H9 (cell line): ENCODE results near the gene SLC30A1. TPM values are rescaled to one million over a fixed set of nuclear protein-coding genes. Genes with fewer than 3 reads are reported as not detected.

Experiments used
- DNase-seq: peaks from one replicate; pipeline ENCODE4 v3.0.0-alpha.2; 2017
- H2AFZ ChIP-seq: one replicate; pipeline ENCODE4 v1.6.1; 2013; ENCODE audit warnings: mild to moderate bottlenecking, low read length, control low read depth, moderate library complexity
- H2AK5ac ChIP-seq: 2 replicates; pipeline ENCODE4 v1.6.1; 2013; ENCODE audit warnings: low read length, control low read depth, mixed read lengths; ENCODE audit not compliant: insufficient read length
- H2BK120ac ChIP-seq: one replicate; pipeline ENCODE4 v1.6.1; 2013; ENCODE audit warnings: low read depth, mild to moderate bottlenecking, low read length, control low read depth, inconsistent platforms; ENCODE audit not compliant: poor library complexity, severe bottlenecking
- H2BK12ac ChIP-seq: 2 replicates; pipeline ENCODE4 v1.6.1; 2013; ENCODE audit warnings: low read length, control low read depth, mixed read lengths, low read depth; ENCODE audit not compliant: insufficient read length
- H2BK15ac ChIP-seq: 2 replicates; pipeline ENCODE4 v1.6.1; 2013; ENCODE audit warnings: low read depth, low read length, control low read depth
- H2BK20ac ChIP-seq: one replicate; pipeline ENCODE4 v1.6.1; 2013; ENCODE audit warnings: low read depth, mild to moderate bottlenecking, low read length, control low read depth, inconsistent platforms; ENCODE audit not compliant: poor library complexity, severe bottlenecking
- H2BK5ac ChIP-seq: 2 replicates; pipeline ENCODE4 v1.6.1; 2013; ENCODE audit warnings: low read length, control low read depth, mixed read lengths; ENCODE audit not compliant: insufficient read length
- H3K14ac ChIP-seq: 2 replicates; pipeline ENCODE4 v1.6.1; 2013; ENCODE audit warnings: low read length, control low read depth; ENCODE audit not compliant: insufficient read depth
- H3K18ac ChIP-seq: 2 replicates; pipeline ENCODE4 v1.6.1; 2013; ENCODE audit warnings: low read depth, mild to moderate bottlenecking, mixed read lengths, low read length, control low read depth; ENCODE audit not compliant: insufficient read length
- H3K23ac ChIP-seq: 2 replicates; pipeline ENCODE4 v1.6.1; 2013; ENCODE audit warnings: low read length, control low read depth, mixed read lengths, low read depth; ENCODE audit not compliant: insufficient read length
- H3K23me2 ChIP-seq: 2 replicates; pipeline ENCODE4 v1.6.1; 2013; ENCODE audit warnings: low read depth, mild to moderate bottlenecking, mixed read lengths, low read length, control low read depth; ENCODE audit not compliant: insufficient read length, poor library complexity, severe bottlenecking
- H3K27ac ChIP-seq: 2 replicates; pipeline ENCODE4 v1.5.1; 2013; ENCODE audit warnings: low read length, control low read depth, mixed read lengths, low read depth; ENCODE audit not compliant: insufficient read length
- H3K27me3 ChIP-seq: 2 replicates; pipeline ENCODE4 v1.6.1; 2013; ENCODE audit warnings: low read length, control low read depth, inconsistent platforms; ENCODE audit not compliant: insufficient read depth
- H3K4ac ChIP-seq: 2 replicates; pipeline ENCODE4 v1.6.1; 2013; ENCODE audit warnings: low read depth, mild to moderate bottlenecking, control low read depth, inconsistent platforms, low read length, moderate library complexity
- H3K4me1 ChIP-seq: 2 replicates; pipeline ENCODE4 v1.6.1; 2013; ENCODE audit warnings: low read length, control low read depth, inconsistent platforms; ENCODE audit not compliant: insufficient read depth
- H3K4me2 ChIP-seq: 2 replicates; pipeline ENCODE4 v1.6.1; 2013; ENCODE audit warnings: low read length, control low read depth, mixed read lengths; ENCODE audit not compliant: insufficient read length, insufficient read depth
- H3K56ac ChIP-seq: 2 replicates; pipeline ENCODE4 v1.6.1; 2013; ENCODE audit warnings: low read depth, mild to moderate bottlenecking, mixed read lengths, low read length, control low read depth; ENCODE audit not compliant: insufficient read length
- H3K79me1 ChIP-seq: 2 replicates; pipeline ENCODE4 v1.6.1; 2013; ENCODE audit warnings: low read depth, mild to moderate bottlenecking, moderate library complexity, low read length, control low read depth, inconsistent platforms; ENCODE audit not compliant: insufficient read depth, poor library complexity, severe bottlenecking
- H3K79me2 ChIP-seq: 2 replicates; pipeline ENCODE4 v1.6.1; 2013; ENCODE audit warnings: low read length, control low read depth, inconsistent platforms; ENCODE audit not compliant: insufficient read depth
- H3K9ac ChIP-seq: 2 replicates; pipeline ENCODE4 v1.6.1; 2013; ENCODE audit warnings: low read length, control low read depth, mixed read lengths; ENCODE audit not compliant: insufficient read length; ENCODE audit errors: extremely low read depth
- H3K9me3 ChIP-seq: one replicate; pipeline ENCODE4 v1.6.1; 2013; ENCODE audit warnings: low read depth, low read length, inconsistent platforms; ENCODE audit not compliant: control insufficient read depth
- H3T11ph ChIP-seq: one replicate; pipeline ENCODE4 v1.6.1; 2013; ENCODE audit warnings: mild to moderate bottlenecking, low read length, control low read depth, inconsistent platforms
- H4K20me1 ChIP-seq: one replicate; pipeline ENCODE4 v1.6.1; 2013; ENCODE audit not compliant: control insufficient read depth, insufficient read length, insufficient read depth
- H4K5ac ChIP-seq: 2 replicates; pipeline ENCODE4 v1.6.1; 2013; ENCODE audit warnings: low read depth, mild to moderate bottlenecking, mixed read lengths, low read length, control low read depth; ENCODE audit not compliant: insufficient read length
- H4K8ac ChIP-seq: replicated peaks from 2 replicates; pipeline ENCODE4 v1.6.1; 2013; ENCODE audit warnings: low read length, control low read depth, mixed read lengths, low read depth; ENCODE audit not compliant: insufficient read length
- H4K91ac ChIP-seq: 2 replicates; pipeline ENCODE4 v1.6.1; 2013; ENCODE audit warnings: low read depth, mild to moderate bottlenecking, moderate library complexity, mixed read lengths, low read length, control low read depth; ENCODE audit not compliant: insufficient read length
- H3K27ac Mint-ChIP-seq, 3 experiments: 2 replicates in 2 of 3; 3 replicates in 1 of 3; pipeline ENCODE4 v1.8.0; 2020 to 2021; ENCODE audit warnings: mixed read lengths in 3 of 3, mild to moderate bottlenecking in 1 of 3, moderate library complexity in 1 of 3
- H3K27me3 Mint-ChIP-seq: 2 replicates; pipeline ENCODE4 v1.8.0; 2021; ENCODE audit warnings: low read depth, mild to moderate bottlenecking, moderate library complexity, mixed read lengths
- H3K36me3 Mint-ChIP-seq, 3 experiments: 2 replicates in 2 of 3; 3 replicates in 1 of 3; pipeline ENCODE4 v1.8.0; 2020 to 2021; ENCODE audit warnings: low read depth in 3 of 3, mixed read lengths in 3 of 3; ENCODE audit not compliant: insufficient read depth in 1 of 3
- H3K4me1 Mint-ChIP-seq, 2 experiments: 2 replicates each; pipeline ENCODE4 v1.8.0; 2020; ENCODE audit warnings: mixed read lengths in 2 of 2
- H3K4me3 Mint-ChIP-seq, 2 experiments: 2 replicates in 1 of 2; 3 replicates in 1 of 2; pipeline ENCODE4 v1.8.0; 2020 to 2021; ENCODE audit warnings: mild to moderate bottlenecking in 2 of 2, mixed read lengths in 2 of 2, moderate library complexity in 1 of 2
- H3K9me3 Mint-ChIP-seq, 2 experiments: 2 replicates in 1 of 2; 3 replicates in 1 of 2; pipeline ENCODE4 v1.8.0; 2020; ENCODE audit warnings: mild to moderate bottlenecking in 2 of 2, mixed read lengths in 2 of 2, moderate library complexity in 1 of 2
- WGBS: extraction: QIAGEN DNeasy Blood & Tissue Kit; methylation state at CpG from one replicate; pipeline ENCODE4 v1.1.7; 2013; ENCODE audit warnings: missing lambda C conversion rate, low lambda C conversion rate, mixed read lengths; ENCODE audit not compliant: insufficient read length; ENCODE audit errors: extremely low coverage; 5-methylcytosine and 5-hydroxymethylcytosine counted together
- total RNA-seq: library from RNA; stranded (reverse); gene quantifications from 2 replicates; pipeline ENCODE4 v1.2.1, GENCODE V29; 2021
- TF ChIP-seq, protein P1 (sequence below): fragments of 200-600 bp; sonication (generic); conservative IDR thresholded peaks from 3 replicates; pipeline ENCODE4 v1.8.0; 2021; ENCODE audit warnings: antibody characterized with exemption, mild to moderate bottlenecking

SLC30A1 gene
- total RNA-seq, 1 experiment from 2014 or later: 17.1 TPM

DNA sequence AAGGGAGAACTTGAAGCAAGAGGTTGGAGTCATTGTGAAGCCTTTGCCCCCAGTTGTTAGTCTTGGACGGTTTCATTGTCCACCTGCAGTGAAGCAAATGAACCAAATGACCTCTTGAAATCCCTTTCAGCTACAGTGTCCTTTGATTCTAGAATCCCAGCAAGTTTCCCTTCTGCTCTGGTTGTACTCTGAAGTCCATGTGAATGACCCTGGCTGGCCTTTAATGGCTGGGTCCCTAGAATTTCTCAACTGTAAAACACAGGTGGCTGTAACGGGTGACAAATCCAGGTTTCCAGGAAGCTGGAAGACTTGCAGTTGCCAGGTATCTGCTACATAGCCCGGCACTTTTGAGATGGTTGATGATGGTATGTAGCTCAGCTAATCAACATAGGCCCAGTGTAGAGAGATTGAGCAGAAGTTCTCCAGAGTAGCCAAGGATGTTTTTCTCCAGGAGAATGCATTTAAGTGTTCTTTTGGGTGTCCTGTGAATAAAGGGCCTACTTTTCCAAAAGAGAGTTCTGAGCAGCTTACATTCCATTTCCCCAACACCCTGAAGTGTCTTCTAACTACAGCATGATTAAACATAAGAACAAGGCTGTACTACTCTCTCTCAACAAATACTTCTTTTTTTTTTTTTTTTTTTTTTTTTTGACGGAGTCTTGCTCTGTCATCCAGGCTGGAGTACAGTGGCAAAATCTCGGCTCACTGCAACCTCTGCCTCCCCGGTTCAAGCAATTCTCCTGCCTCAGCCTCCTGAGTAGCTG lies 17.6 kb upstream of the SLC30A1 start:
- H3K4me1 Mint-ChIP-seq: no peaks in the 10 kb centered on the region
- no peaks in the 10 kb centered on the region for H3K9me3 Mint-ChIP-seq
- Histone ChIP-seq H2BK15ac (no peak overlapping the region), H4K91ac (no peak overlapping the region), H3K56ac (no peak overlapping the region), H2BK120ac (no peak overlapping the region), H4K8ac (no peak overlapping the region), H3K14ac (no peak overlapping the region), H2AFZ (no peak overlapping the region), H3K79me1 (no peaks in the 10 kb centered on the region), H3K23me2 (no peaks in the 10 kb centered on the region), H2BK5ac (no peak overlapping the region), H4K20me1 (no peaks in the 10 kb centered on the region), H4K5ac (no peak overlapping the region), H3K27me3 (no peaks in the 10 kb centered on the region), H2BK12ac (no peak overlapping the region), H2AK5ac (no peak overlapping the region), H3K9ac (no peak overlapping the region), H2BK20ac (no peak overlapping the region), H3K4me1 (no peaks in the 10 kb centered on the region), H3T11ph (no peak overlapping the region), H3K4ac (no peak overlapping the region), H3K4me2 (no peak overlapping the region), H3K79me2 (no peaks in the 10 kb centered on the region), H3K9me3 (no peaks in the 10 kb centered on the region), H3K23ac (no peak overlapping the region), H3K18ac (no peak overlapping the region), H3K27ac (no peak overlapping the region)
- no peak for DNase-seq
- H3K36me3 Mint-ChIP-seq: no peaks in the 10 kb centered on the region
- H3K27me3 Mint-ChIP-seq: no peaks in the 10 kb centered on the region; the same call in 1 of the 2 replicates
- TF ChIP-seq, protein P1, sequence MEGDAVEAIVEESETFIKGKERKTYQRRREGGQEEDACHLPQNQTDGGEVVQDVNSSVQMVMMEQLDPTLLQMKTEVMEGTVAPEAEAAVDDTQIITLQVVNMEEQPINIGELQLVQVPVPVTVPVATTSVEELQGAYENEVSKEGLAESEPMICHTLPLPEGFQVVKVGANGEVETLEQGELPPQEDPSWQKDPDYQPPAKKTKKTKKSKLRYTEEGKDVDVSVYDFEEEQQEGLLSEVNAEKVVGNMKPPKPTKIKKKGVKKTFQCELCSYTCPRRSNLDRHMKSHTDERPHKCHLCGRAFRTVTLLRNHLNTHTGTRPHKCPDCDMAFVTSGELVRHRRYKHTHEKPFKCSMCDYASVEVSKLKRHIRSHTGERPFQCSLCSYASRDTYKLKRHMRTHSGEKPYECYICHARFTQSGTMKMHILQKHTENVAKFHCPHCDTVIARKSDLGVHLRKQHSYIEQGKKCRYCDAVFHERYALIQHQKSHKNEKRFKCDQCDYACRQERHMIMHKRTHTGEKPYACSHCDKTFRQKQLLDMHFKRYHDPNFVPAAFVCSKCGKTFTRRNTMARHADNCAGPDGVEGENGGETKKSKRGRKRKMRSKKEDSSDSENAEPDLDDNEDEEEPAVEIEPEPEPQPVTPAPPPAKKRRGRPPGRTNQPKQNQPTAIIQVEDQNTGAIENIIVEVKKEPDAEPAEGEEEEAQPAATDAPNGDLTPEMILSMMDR: no peak
- no peak overlapping the region for H3K27ac Mint-ChIP-seq
- no peak overlapping the region for H3K4me3 Mint-ChIP-seq
- no CpG with 5 or more reads among the region's 6 CpGs for WGBS
